ENCODE results near the gene TMEM273.

TMEM273 gene, protein sequence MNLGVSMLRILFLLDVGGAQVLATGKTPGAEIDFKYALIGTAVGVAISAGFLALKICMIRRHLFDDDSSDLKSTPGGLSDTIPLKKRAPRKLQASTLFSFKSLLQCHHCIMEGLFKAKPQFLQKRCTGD

DNA sequence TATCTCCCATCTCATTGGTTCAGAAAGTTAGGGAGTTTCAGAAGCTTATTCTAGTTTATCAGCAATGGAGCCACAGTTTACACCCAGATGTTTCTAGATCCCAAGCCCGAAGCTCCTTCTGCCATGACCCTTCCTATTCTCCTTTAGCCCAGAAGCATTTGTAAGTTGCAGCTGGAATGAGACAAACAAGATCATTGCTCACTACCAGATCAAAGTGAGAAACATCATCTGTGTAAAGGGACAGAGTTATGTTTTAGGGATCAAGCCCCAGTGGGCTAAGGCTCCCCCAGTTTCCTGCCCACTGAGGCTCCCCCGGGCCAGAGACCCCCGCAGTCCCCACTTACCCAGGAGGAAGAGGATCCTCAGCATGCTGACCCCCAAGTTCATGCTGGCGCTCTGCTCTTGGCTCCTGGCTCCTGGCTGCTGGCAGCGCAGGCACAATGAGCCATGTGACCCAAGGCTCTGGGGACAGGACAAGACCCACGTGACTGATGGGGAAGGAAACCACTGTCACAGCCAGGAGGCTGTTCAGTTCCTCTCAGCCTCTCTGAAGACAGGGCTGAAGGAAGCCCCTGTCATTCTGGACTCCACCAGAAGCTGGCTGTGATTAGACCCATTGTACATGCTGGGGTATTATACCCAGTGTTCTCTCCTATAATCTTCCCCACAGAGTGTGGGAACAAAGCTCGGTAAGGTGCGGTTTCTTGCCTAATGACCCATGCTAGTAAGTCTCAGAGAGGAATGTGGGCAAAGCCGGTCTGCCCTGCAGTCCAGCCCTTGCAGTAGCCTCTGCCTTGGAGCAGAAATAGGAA, at the start of gene TMEM273:
TSS of gene TMEM273 (minus strand) at position 442 of the 812 bp plus-strand sequence. CDS start at position 387, 55 bp downstream.
- DNase-seq = no peak

DNA sequence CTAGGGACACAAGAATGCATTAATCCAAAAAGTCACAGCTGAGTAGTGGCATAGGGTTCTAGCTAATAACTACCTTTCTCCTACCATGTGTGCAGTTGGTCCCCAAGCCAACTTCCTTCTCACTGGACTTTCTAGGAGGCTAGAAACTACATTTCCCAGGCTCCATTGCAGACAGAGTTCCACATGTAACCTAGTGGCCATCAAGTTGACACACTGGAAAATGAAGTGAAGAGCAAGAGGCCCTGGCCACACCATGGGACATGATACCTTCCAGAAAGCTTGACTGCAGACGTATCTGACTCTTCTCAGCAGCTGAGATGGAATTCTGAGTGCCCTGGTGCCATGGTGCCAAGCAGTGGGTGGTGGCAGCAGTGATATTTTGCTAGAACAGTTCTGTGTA, 49.8 kb upstream of the TMEM273 start:
- DNase-seq = no peak

DNA sequence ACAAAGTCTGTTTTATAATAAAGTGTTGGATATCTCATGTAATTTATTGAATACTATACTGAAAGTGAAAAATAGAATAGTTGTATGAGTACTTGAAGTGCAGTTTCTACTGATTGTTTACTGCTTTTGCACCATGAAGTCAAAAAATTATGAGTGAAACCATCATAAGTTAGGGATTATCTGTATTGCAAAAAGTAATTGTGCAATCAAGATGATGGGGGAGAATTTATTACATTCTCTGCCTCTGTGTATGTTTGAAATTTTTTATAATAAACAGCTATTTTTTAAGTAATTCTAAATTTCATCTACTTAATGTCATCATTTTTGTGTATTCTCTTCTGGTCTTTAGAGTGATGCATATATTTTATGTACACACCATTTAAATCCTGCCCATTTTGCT, 47.2 kb upstream of the TMEM273 start:
- DNase-seq = no peak

DNA sequence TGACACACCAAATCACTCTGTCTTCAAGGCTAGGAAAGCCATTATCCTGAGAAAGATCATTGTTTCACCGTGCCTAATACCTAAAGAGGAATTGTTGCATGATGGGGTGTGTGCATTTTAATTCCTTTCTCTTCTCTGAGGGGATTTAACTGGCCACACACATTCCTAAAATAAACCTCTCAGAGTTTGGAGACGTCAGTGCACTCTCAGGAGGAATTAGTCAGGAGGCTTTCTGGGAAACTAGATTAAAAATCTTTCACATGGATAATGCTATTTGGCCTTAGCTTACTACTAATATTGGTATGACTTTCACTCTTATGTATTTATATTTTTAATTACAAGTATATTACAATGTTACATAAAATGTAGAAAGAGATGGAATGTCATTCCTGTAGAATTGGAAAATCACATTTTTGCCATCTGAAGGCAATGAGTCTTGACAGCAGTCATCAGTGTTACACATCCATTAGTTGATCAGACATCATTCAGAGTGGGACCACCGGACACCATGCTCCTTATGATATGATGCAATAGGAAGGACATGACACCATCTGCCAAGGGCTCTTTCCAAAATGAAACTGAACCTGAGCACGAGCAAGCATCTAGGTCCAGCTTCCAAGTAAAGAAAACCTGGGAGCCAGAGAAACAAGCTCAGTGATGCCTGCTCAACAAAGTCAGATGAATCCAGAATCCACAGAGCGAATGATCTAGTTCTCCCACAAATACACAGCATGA, 43.1 kb upstream of the TMEM273 start:
- DNase-seq = no peak

DNA sequence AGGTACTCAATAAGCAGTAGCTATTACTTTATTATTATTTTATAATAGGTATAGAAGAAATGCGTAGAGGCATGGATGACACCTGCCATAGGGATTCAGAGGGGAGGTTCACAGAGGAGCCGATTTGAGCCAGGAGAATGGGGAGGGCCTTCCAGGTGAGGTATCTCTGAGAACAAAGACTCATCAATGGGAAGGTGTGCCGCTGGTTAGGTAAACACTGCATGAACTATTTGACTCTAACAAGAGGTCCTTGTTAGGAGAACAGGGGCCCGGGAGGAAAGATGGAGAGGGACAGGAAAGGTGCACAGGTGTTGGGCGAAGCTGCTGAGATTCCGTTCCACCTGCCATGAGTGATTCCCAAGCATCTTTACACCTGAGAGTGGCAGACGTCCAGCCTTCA, 41.8 kb upstream of the TMEM273 start:
- no peak for DNase-seq

DNA sequence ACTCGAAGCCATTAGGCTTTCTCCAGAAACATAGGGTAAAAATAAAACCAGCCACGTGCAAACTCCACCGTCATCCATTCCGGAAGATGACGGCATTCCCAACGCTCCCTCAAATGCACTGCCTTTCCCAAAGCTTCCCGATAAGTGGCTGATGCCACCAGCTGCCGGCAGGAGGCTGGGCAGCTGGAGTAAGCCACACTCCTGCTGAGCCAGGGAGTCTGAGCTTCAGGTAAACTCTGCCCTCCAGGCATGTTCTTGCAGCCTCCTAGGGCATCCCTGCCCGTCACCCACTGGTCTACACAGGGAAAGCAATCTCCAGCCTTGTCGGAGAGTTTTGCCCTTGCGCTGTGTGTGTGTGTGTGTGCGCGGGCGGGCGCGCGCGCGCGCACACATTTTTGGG, 40.5 kb upstream of the TMEM273 start:
- DNase-seq = no peak

DNA sequence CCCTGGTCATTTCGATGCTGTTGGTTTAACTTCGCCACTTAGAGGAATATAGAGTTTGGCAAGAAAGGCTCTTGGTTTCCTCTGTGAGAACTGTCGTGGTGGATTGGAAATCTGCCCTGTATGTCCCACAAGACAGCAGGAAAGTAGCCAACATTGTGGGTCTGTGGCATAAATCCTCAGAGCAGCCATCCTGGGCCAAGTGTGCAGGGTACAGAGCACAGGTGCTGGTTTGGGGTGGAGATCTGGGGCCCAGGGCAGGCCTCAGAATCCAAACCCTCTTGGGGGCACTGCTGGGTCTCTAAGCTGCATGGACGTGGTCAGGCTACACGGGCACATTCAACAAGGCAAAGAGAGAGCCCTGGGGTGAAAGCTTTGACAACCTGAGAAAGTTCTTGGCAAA, 39.2 kb upstream of the TMEM273 start:
- no peak for DNase-seq

DNA sequence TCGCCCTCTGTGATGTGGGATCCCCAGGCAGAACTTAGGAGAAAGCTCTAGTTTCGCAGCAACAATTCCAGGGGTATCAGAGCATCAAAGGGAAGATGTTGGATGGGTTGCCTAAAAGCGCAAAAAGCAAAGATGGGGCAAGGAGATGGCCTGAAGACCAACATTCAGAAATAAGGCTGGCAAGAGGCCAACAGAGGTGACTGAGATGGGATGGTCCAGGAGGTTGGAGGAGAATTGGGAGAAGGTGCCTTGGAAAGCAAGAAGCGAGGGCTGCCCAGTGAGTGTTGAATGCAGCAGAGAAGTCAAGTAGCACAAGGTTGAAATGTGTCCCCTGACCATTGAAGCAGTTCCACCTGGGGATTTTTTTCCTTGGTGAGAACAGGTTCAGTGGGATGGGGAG, 38.4 kb upstream of the TMEM273 start:
- DNase-seq = no peak

DNA sequence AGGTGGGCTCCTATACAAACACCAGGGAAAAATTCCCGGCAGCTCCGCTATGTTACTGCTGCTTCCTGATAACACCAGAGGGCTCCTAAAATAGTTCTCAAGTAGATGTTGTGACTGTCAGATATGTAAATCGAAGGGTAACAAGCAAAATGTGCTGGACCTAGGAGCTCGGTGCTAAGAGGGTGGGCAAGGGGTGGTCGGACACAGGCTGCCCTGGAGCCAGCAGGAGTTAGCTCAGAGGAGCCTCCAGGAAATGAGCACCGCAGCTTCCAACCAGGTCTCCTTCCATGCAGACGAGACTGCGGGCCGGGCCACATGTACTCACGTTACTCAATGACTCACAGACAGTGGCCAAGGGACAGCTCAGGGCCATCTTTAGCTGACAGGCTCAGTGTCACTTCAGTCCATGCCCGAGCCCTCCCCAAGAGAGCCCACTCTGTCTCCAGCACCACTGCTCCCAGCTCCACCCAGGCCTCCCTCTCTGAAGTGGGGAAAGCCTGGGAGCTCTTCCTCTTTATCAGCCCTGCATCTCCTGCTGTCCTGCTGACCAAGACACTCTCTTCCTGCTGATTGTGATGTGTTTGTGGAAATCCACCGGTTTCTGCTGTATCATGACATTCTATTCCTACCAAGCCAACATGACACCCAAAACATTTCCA, 37.2 kb upstream of the TMEM273 start:
- no peak for DNase-seq

DNA sequence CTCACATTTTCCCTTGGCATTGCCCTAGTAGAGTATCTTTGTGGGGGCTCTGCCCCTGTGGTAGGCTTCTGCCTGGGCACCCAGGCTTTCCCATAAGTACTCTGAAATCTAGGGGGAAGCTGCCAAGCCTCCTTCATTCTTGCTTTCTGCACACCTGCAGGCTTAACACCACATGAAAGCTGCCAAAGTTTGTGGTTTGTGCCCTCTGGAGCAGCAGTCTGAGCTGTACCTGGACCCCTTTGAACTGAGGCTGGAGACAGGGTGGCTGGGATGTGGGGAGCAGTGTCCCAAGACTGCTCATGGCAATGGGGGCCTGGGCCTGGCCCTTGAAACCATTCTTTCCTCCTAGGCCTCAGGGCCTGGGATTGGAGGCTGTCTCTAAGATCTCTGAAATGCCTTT, 35.0 kb upstream of the TMEM273 start:
- no peak for DNase-seq

DNA sequence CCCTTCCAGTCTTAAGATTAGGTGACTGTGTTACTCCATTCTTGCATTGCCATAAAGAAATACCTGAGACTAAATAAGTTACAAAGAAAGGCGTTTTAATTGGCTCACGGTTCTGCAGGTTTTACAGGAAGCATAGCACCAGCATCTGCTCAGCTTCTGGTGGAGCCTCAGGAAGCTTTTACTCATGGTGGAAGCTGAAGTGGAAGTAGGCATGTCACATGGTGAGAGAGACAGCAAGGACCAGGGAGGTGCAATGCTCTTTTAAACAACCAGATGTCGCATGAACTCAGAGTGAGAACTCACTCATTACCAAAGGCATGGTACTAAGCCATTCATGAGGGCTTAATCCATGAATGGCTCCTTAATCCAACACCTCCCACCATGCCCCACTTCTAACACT, 34.0 kb upstream of the TMEM273 start:
- DNase-seq = no peak

DNA sequence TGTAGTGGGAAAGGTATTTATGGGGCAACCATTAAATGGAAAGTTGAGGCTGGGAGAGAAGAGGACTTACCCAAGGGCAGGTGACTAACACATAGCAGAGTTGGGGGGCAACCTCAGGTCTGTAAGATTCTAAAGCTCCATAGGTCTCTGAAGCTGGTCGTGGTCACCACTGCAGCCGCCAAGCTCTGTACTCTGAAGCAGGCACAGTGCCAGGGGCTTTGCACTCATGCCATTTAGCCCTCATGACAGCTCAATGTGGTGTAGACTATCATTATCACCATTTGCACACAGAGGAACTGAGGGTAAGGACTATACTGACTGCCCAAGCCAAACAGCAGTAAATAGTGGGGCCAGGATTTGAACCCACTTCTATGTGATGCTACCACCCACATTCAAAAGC, 32.5 kb upstream of the TMEM273 start:
- no peak for DNase-seq

DNA sequence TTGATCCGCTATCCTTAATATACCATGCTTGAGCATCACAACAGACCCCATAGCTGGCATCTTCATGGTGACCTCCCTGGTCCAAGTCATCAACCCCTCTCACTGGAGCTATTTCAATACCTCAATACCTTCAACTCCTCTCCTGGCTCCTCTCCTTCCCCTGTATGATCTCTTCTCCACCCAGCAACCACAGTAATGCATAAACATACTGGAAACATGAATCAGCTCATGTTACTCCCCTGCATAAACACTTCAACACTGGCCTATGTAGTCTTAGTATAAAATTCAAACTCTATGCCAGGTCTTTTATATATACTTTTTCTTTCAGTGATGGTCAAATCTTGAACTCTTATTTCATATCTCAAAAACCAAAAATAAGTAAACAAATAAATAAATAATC, 31.8 kb upstream of the TMEM273 start:
- DNase-seq = no peak

DNA sequence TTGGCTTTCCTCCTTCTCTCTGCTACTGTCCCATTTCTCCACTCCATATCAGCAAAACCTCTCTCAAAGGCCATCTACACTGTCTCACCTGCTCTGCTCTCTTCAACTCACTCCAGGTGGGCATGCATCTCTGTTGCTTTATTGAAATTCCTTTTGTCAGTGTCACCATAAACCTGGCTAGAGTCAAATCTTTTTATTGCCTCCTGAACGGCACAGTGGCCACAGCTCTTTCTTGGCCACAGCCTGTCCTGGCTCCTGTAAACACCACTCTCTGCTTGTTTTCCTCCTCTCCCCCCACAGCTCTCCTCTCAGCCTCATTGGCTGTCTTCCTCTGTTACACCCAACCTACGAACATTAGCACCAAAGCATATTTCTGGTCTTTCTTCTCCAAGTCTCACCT, 31.1 kb upstream of the TMEM273 start:
- no peak for DNase-seq

DNA sequence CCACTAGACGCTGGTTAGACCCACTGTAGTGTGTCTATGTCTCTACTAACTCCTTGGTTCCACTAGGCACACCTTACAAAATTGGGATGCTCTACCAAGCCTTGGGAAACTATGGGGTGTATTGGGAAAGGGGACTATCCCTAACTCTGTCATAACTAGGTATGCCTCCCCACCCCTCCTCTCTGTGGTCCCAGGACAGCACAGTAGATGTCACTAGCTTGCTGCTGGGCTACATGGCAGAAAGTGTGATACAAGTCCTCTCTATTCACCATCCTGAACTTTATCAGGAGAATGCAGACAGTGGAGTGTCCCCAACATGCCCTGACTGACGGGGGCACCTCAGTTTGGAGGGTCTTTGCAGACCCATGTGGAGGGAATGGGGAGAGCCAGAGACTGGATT, 30.3 kb upstream of the TMEM273 start:
- DNase-seq = no peak

DNA sequence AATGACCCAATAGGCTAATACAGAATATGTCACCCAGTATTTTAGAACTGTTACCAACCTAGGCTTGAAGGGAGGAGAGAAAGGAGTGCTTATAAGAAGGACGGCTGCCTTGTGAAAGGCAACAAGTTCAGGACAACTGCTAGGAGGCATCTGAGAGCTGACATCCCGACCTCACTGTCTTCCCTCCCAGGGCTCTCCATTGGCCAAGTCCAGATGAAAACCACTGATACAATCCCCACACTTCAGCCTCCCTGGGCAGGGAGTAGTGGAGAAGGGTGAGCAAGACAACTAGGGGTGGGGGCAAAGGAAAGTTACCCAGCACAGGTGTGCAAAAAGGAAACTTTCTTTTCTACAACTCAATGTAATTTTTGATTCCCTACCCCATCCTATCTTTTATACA, 29.5 kb upstream of the TMEM273 start:
- DNase-seq = no peak

DNA sequence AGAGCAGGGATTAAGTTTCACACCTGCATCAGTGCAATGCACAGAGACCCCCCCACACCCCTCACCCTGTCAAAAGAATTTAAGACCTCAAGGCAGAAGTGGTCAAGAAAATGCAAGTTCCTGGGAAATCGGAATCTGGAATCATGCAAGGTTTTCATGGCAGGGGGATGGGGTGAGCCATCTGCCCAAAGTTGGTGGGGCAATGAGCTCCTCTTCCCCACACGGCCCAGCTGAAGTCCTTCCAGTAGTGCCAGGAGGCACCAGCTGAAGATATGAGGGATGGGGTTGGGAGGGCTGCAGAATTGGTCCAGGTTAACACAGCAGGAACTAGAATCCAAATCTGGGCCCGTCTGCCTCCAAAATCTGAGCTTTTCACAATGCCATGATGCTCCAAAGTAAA, 25.0 kb upstream of the TMEM273 start:
- no peak for DNase-seq

DNA sequence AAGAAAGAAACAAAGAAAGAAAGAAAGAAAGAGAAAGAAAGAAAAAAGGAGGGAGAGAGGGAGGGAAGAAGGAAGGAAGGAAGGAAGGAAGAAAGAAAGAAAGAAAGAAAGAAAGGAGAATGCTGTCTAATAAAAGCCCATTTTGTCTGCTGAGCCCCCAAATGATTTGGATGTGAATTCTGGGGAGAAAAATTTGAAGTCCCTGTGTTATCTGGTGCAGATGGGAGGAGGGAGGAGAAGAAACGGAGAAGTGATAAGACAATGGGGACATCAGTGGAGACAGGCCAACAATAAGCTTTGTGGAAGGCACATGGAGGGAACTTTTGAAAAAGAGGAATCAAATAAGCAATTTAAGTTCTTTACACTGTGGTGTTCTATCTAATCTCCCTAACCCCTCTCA, 24.6 kb upstream of the TMEM273 start:
- no peak for DNase-seq

DNA sequence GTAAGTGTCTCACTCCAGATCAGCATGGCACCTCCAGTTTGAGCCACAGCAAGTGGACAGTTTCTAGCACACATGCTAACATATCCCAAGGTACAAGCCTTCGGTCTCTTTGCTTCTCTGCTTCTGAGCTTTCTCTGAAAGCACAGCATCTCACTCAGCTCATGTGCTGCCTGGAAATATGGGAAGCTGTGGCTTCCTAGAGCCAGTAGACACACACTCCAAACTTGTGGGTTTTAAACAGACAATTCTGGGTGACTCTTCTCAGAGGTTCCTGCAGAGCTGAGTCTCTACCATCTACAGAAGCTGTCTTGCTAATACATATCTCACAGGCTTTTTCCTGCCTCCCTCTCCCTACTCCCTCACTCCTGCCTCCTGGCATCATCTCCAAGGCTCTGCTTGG, 23.9 kb upstream of the TMEM273 start:
- DNase-seq = no peak

DNA sequence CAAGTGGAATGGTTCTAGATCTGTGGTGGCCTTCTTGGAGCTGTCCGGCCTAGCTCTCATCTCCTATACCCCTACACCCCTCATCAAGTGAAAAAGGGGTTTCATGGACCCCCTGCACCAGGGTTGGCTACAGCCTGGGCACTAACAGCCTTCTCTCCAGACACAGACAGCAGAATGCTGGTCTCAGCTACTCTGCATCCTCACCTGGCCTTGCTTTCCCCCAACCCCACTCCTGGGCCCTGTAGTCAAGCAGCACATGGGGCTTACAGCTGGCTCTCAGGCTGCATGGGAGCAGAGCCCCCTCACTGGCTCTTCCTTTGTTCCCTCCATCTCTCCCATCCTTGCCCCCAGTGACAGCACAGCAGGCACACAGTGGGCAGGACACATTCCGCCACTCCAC, 20.8 kb upstream of the TMEM273 start:
- no peak for DNase-seq

DNA sequence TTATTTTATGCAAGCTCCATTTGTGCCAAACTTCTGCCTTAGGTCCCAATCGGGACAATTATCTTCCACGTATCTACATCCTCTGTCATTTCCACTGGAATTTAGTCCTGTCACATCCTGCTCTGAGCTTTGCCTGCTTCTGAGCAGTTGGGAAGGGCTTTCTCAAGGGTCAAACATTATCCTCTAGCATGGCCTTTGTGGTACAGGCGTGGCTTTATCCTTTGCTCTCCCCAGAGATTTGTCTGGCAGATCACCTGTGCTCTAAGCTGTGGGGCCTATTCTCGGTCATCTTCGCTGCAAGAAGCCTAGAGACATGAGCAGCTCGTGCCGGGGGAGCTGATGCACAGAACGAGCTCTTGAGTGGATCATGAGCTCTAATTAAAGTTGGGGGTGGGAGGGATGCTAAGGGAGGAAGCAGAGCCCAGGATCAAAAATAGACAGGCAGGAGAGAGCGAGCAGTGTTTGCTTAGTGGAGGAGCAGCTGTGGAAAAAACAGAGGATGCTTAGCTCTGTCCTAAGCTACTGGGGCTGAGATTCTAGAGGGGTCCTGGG, 19.8 kb upstream of the TMEM273 start:
- DNase-seq = no peak

DNA sequence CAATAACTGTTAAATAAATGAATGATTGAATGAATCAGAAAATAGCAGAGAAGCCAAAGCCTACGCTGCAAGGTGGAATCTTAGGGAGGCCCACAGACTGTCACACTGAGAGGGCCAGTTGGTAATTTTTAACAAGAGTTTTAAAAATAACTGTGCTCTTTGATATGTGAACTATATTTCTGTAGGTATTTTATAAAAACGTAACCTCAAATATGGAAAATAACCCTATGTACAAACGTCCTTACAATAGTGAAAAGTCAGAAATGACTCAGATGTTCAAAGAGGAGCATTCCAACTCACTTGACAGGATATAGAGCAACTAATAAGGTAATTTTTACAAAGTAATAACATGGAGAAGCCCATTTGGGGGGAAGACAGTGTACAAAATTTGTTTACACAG, 18.9 kb upstream of the TMEM273 start:
- DNase-seq = no peak

DNA sequence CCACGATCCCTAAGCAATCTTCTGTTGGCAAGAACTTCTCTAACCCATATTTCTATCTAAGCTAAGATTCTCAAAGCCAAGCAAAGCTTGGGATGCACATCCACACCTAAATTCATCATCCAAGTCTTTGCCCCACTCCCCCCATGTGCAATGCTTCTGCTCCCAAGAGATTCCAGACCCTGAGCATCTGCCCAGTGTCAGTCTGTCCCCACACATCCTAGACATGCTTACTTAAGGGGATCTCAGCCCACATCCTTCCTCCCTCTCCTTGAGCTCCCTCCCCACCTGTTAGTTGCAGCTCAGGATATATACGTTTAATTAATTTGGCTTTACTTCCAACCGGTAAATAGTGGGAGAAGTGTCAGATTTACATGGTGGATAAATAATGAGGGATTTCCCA, 17.0 kb upstream of the TMEM273 start:
- no peak for DNase-seq

DNA sequence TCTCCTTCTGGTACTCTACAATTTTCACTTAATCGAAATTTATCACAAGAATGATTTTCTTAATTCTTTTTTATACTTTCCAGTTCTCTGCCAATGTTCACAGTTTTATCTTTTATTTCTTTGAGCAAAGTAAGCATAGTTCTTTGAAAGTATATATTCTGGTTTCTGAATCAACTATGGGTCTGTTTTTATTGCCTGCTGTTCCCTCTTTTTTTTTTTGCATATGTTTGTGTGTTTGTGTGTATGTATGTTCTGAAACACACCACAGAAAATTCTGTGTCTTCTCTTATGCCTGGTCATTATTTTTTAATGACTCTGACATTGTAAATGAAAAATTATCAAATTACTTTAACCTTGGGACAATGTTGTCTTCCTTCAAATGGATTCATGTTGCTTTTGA, 15.9 kb upstream of the TMEM273 start:
- no peak for DNase-seq

Data from stimulated activated naive CD4-positive, alpha-beta T cell (primary cell).